ENCODE data around the gene EYS. TPM values are rescaled to one million over a fixed set of nuclear protein-coding genes. Genes with fewer than 3 reads are reported as not detected.

The EYS gene
- total and polyA plus RNA-seq, 2 donors from 2014 or later: not detected

DNA sequence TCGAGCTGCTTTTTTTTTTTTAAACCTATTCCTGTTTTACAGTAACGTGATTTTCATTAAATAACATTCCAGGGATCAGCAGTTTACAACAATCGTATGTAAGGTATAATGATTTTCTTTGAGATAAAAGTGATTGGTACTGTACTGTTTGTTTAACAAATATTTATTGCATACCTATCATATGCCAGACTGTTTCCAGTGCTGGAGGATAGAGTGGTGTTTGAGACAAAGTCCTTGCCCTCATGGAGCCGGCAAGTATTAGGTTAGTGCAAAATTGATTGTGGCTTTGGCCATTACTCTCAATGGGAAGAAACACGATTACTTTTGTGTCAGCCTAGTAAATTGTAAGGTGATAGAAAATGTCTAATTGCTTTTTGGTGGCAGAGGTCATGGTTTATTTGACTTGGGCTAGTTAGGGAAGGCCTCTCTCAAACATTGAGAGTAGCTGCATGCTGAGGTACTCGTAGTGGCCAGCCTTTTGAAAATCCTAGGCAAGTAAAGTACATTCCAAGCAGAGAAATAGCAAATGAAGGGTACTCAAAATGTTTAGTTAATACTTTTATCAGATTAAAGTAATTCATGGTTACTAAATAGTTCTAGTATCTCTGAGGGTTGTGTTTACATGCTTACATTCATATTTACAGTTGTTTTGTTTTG lies 2035.8 kb downstream of the EYS start:
- no peaks in the 10 kb centered on the region for H3K36me3 ChIP-seq (ENCODE audit: control insufficient read depth in 2 of 3, insufficient read depth in 3 of 3, low read length in 3 of 3)
- no peaks in the 10 kb centered on the region for H3K27me3 ChIP-seq (ENCODE audit: control insufficient read depth, insufficient read depth, low read length)
- TF ChIP-seq, protein P1, sequence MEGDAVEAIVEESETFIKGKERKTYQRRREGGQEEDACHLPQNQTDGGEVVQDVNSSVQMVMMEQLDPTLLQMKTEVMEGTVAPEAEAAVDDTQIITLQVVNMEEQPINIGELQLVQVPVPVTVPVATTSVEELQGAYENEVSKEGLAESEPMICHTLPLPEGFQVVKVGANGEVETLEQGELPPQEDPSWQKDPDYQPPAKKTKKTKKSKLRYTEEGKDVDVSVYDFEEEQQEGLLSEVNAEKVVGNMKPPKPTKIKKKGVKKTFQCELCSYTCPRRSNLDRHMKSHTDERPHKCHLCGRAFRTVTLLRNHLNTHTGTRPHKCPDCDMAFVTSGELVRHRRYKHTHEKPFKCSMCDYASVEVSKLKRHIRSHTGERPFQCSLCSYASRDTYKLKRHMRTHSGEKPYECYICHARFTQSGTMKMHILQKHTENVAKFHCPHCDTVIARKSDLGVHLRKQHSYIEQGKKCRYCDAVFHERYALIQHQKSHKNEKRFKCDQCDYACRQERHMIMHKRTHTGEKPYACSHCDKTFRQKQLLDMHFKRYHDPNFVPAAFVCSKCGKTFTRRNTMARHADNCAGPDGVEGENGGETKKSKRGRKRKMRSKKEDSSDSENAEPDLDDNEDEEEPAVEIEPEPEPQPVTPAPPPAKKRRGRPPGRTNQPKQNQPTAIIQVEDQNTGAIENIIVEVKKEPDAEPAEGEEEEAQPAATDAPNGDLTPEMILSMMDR (IDR thresholded peaks at IDR 0.05; ENCODE audit: borderline replicate concordance, extremely low read depth, insufficient read depth): no peak
- H3K4me1 ChIP-seq (ENCODE audit: control insufficient read depth in 2 of 3, insufficient read depth in 2 of 3, low read depth in 1 of 3, low read length in 3 of 3): peaks cover 0 to 10% (median 3%) of the 10 kb centered on the region in 3 donors
- no peak for DNase-seq
- intact Hi-C loops (cut with DNase I): no loop called here
- H3K9me3 ChIP-seq (ENCODE audit: control insufficient read depth in 2 of 3, insufficient read depth in 1 of 3, low read length in 3 of 3): no peaks in the 10 kb centered on the region
- no peak overlapping the region for H3K27ac ChIP-seq (ENCODE audit: low read depth in 2 of 2, low read length in 2 of 2)
- FAIRE-seq: no peak
- H3K9ac ChIP-seq (ENCODE audit: low read length in 3 of 3): no peak overlapping the region
- no peak overlapping the region for H3K4me3 ChIP-seq (ENCODE audit: low read length in 3 of 3)

All from kidney (tissue), 14 donors.